Measurements from ENCODE around the gene LCP1. TPM values are rescaled to one million over a fixed set of nuclear protein-coding genes. Genes with fewer than 3 reads are reported as not detected.

Gene LCP1
- polyA plus RNA-seq, 2 donors: 3.1 to 7.6 TPM

DNA sequence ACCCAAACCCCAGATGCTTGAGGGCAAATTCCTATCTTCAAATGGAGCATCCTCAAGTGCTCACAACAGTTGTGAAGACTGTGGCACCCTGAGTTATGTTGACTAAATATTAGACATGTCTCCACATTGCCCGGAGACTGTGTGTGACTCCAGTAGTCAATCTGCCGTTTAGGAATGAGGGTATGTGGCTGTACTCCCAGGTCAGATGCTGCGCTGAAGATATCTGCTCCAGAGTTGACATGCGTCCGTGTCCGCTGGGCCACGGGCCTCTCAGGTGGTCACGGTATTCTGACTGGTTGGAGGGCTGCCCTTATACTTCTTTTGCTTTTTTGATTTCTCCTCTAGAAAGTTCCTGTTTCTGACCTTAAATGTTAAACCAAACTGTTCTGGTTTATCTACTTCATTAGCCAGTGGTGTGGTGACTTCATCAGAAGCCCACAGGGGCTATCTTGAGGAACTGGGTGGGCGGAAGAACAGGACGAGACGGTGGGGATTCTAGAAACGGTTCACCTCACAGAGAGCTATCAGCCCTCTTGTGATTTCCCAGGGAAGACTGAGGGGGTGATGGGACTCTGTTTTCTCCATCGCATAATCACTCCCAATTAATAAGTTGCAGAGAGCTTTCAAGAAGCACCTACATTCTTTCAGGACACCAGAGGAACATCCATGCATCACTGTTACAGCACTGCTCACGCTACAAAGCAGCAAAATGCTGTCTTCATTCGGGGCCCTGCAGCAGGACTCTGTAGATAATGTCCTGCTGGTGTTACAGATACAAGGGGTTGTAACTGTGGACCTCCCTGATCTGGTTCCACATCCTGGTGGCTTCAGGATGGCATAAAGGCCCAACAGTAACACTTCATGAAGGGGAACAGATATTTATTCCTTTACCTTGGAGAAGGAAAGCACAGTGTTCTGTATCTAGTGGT is 1.3 kb upstream of the LCP1 start:
- H3K36me3 ChIP-seq (ENCODE audit: control insufficient read depth in 2 of 2, insufficient read depth in 2 of 2, low read length in 1 of 2): no peaks in the 10 kb centered on the region
- H3K4me3 ChIP-seq (ENCODE audit: low read depth in 1 of 2, low read length in 2 of 2): no peak overlapping the region
- no peaks in the 10 kb centered on the region for H3K9me3 ChIP-seq (ENCODE audit: control insufficient read depth in 2 of 2, insufficient read depth in 1 of 2, low read depth in 1 of 2, low read length in 1 of 2)
- H3K27ac ChIP-seq (ENCODE audit: low read depth in 2 of 2, low read length in 1 of 2): peak overlapping the region in 1 of 2 donors; percentile 22
- no peaks in the 10 kb centered on the region for H3K27me3 ChIP-seq (ENCODE audit: control insufficient read depth in 1 of 2, insufficient read depth in 2 of 2, low read length in 2 of 2)
- H3K4me1 ChIP-seq (ENCODE audit: control insufficient read depth in 2 of 2, insufficient read depth in 2 of 2, low read length in 1 of 2): no peaks in the 10 kb centered on the region
- 66 to 74% methylated on average over 15 of the region's 15 CpGs for WGBS, 2 donors

GRCh38 chr13:46182491-46182877 is 507 bp upstream of the LCP1 start:
- Histone ChIP-seq H3K4me3 (ENCODE audit: low read depth in 1 of 2, low read length in 2 of 2) (no peak overlapping the region), H3K9me3 (ENCODE audit: control insufficient read depth in 2 of 2, insufficient read depth in 1 of 2, low read depth in 1 of 2, low read length in 1 of 2) (no peaks in the 10 kb centered on the region), H3K27me3 (ENCODE audit: control insufficient read depth in 1 of 2, insufficient read depth in 2 of 2, low read length in 2 of 2) (no peaks in the 10 kb centered on the region), H3K27ac (ENCODE audit: low read depth in 2 of 2, low read length in 1 of 2) (peak overlapping the region in 1 of 2 donors; percentile 1), H3K4me1 (ENCODE audit: control insufficient read depth in 2 of 2, insufficient read depth in 2 of 2, low read length in 1 of 2) (no peaks in the 10 kb centered on the region), H3K36me3 (ENCODE audit: control insufficient read depth in 2 of 2, insufficient read depth in 2 of 2, low read length in 1 of 2) (no peaks in the 10 kb centered on the region)
- 30 to 38% methylated on average over 2 of the region's 2 CpGs for WGBS, 2 donors

- 75 to 78% methylated on average over 5 of the region's 5 CpGs for WGBS, 2 donors
- Histone ChIP-seq H3K9me3 (ENCODE audit: control insufficient read depth in 2 of 2, insufficient read depth in 1 of 2, low read depth in 1 of 2, low read length in 1 of 2) (no peaks in the 10 kb centered on the region), H3K36me3 (ENCODE audit: control insufficient read depth in 2 of 2, insufficient read depth in 2 of 2, low read length in 1 of 2) (no peaks in the 10 kb centered on the region), H3K27me3 (ENCODE audit: control insufficient read depth in 1 of 2, insufficient read depth in 2 of 2, low read length in 2 of 2) (no peaks in the 10 kb centered on the region), H3K4me1 (ENCODE audit: control insufficient read depth in 2 of 2, insufficient read depth in 2 of 2, low read length in 1 of 2) (no peaks in the 10 kb centered on the region), H3K4me3 (ENCODE audit: low read depth in 1 of 2, low read length in 2 of 2) (no peak overlapping the region), H3K27ac (ENCODE audit: low read depth in 2 of 2, low read length in 1 of 2) (no peak overlapping the region)
Measured at GRCh38 chr13:46181377-46181839, 569 bp downstream of the LCP1 start.

GRCh38 chr13:46179969-46180763 is 1.8 kb downstream of the LCP1 start:
- Histone ChIP-seq H3K36me3 (ENCODE audit: control insufficient read depth in 2 of 2, insufficient read depth in 2 of 2, low read length in 1 of 2) (no peaks in the 10 kb centered on the region), H3K27ac (ENCODE audit: low read depth in 2 of 2, low read length in 1 of 2) (no peak overlapping the region), H3K4me3 (ENCODE audit: low read depth in 1 of 2, low read length in 2 of 2) (peak overlapping the region in 1 of 2 donors; percentile 23), H3K27me3 (ENCODE audit: control insufficient read depth in 1 of 2, insufficient read depth in 2 of 2, low read length in 2 of 2) (no peaks in the 10 kb centered on the region), H3K9me3 (ENCODE audit: control insufficient read depth in 2 of 2, insufficient read depth in 1 of 2, low read depth in 1 of 2, low read length in 1 of 2) (no peaks in the 10 kb centered on the region), H3K4me1 (ENCODE audit: control insufficient read depth in 2 of 2, insufficient read depth in 2 of 2, low read length in 1 of 2) (no peaks in the 10 kb centered on the region)
- WGBS, 2 donors: 55 to 60% methylated on average over 5 of the region's 5 CpGs

- H3K4me3 ChIP-seq (ENCODE audit: low read depth in 1 of 2, low read length in 2 of 2): no peak overlapping the region
- H3K27ac ChIP-seq (ENCODE audit: low read depth in 2 of 2, low read length in 1 of 2): no peak overlapping the region
- H3K36me3 ChIP-seq (ENCODE audit: control insufficient read depth in 2 of 2, insufficient read depth in 2 of 2, low read length in 1 of 2): no peaks in the 10 kb centered on the region
- WGBS, 2 donors: 47 to 59% methylated on average over 3 of the region's 3 CpGs
- H3K4me1 ChIP-seq (ENCODE audit: control insufficient read depth in 2 of 2, insufficient read depth in 2 of 2, low read length in 1 of 2): no peaks in the 10 kb centered on the region
- no peaks in the 10 kb centered on the region for H3K27me3 ChIP-seq (ENCODE audit: control insufficient read depth in 1 of 2, insufficient read depth in 2 of 2, low read length in 2 of 2)
- no peaks in the 10 kb centered on the region for H3K9me3 ChIP-seq (ENCODE audit: control insufficient read depth in 2 of 2, insufficient read depth in 1 of 2, low read depth in 1 of 2, low read length in 1 of 2)
Measured at GRCh38 chr13:46179491-46179908, 2.5 kb downstream of the LCP1 start.

DNA sequence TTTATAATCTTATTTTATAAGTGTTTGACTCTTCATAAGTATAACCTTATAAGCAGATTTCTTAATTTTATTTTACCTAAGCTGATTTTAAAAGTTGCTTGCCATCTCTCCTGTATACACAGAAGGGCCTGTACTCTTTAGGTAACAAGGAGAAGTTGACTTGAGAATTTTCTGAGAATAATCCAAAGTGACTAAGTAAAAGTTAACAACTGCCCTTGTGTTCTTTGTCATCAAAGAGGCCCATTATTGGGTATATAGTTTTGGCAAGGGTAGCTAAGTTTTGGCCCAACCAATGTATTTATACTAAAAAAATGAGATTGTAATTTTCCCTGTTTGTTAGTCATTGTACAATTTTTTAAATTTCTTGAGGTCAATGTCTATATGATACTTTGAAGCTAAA is 3.2 kb downstream of the LCP1 start:
- Histone ChIP-seq H3K27ac (ENCODE audit: low read depth in 2 of 2, low read length in 1 of 2) (no peak overlapping the region), H3K4me1 (ENCODE audit: control insufficient read depth in 2 of 2, insufficient read depth in 2 of 2, low read length in 1 of 2) (no peaks in the 10 kb centered on the region), H3K9me3 (ENCODE audit: control insufficient read depth in 2 of 2, insufficient read depth in 1 of 2, low read depth in 1 of 2, low read length in 1 of 2) (no peaks in the 10 kb centered on the region), H3K27me3 (ENCODE audit: control insufficient read depth in 1 of 2, insufficient read depth in 2 of 2, low read length in 2 of 2) (no peaks in the 10 kb centered on the region), H3K4me3 (ENCODE audit: low read depth in 1 of 2, low read length in 2 of 2) (no peak overlapping the region), H3K36me3 (ENCODE audit: control insufficient read depth in 2 of 2, insufficient read depth in 2 of 2, low read length in 1 of 2) (no peaks in the 10 kb centered on the region)

GRCh38 chr13:46178143-46178542 is 3.8 kb downstream of the LCP1 start:
- no peaks in the 10 kb centered on the region for H3K4me1 ChIP-seq (ENCODE audit: control insufficient read depth in 2 of 2, insufficient read depth in 2 of 2, low read length in 1 of 2)
- no peaks in the 10 kb centered on the region for H3K9me3 ChIP-seq (ENCODE audit: control insufficient read depth in 2 of 2, insufficient read depth in 1 of 2, low read depth in 1 of 2, low read length in 1 of 2)
- no peak overlapping the region for H3K4me3 ChIP-seq (ENCODE audit: low read depth in 1 of 2, low read length in 2 of 2)
- no peaks in the 10 kb centered on the region for H3K36me3 ChIP-seq (ENCODE audit: control insufficient read depth in 2 of 2, insufficient read depth in 2 of 2, low read length in 1 of 2)
- 63 to 67% methylated on average over 5 of the region's 5 CpGs for WGBS, 2 donors
- H3K27ac ChIP-seq (ENCODE audit: low read depth in 2 of 2, low read length in 1 of 2): no peak overlapping the region
- no peaks in the 10 kb centered on the region for H3K27me3 ChIP-seq (ENCODE audit: control insufficient read depth in 1 of 2, insufficient read depth in 2 of 2, low read length in 2 of 2)

GRCh38 chr13:46176756-46177155 is 5.2 kb downstream of the LCP1 start:
- 34 to 58% methylated on average over 3 of the region's 3 CpGs for WGBS, 2 donors
- no peaks in the 10 kb centered on the region for H3K27me3 ChIP-seq (ENCODE audit: control insufficient read depth in 1 of 2, insufficient read depth in 2 of 2, low read length in 2 of 2)
- H3K27ac ChIP-seq (ENCODE audit: low read depth in 2 of 2, low read length in 1 of 2): no peak overlapping the region
- no peak overlapping the region for H3K4me3 ChIP-seq (ENCODE audit: low read depth in 1 of 2, low read length in 2 of 2)
- no peaks in the 10 kb centered on the region for H3K36me3 ChIP-seq (ENCODE audit: control insufficient read depth in 2 of 2, insufficient read depth in 2 of 2, low read length in 1 of 2)
- no peaks in the 10 kb centered on the region for H3K4me1 ChIP-seq (ENCODE audit: control insufficient read depth in 2 of 2, insufficient read depth in 2 of 2, low read length in 1 of 2)
- no peaks in the 10 kb centered on the region for H3K9me3 ChIP-seq (ENCODE audit: control insufficient read depth in 2 of 2, insufficient read depth in 1 of 2, low read depth in 1 of 2, low read length in 1 of 2)

DNA sequence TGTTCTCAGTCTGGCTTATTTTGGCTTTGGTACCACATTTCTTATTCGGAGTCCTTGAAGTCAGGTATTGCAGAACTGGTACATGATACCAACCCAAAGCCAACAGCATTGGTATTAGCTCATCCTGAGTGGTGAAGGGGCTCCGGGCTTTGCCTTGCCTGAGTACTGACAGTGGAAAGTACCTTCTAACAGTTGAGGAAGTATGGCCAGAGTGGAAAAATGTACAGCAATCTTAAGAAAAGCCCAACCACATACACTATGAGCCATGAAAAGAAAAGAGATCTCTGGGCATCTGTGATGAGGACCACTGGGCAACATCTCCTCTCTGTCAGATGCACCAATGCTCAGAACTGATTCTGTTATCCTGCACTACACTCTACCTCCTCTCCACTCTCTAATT is 8.3 kb downstream of the LCP1 start:
- Histone ChIP-seq H3K4me3 (ENCODE audit: low read depth in 1 of 2, low read length in 2 of 2) (no peak overlapping the region), H3K36me3 (ENCODE audit: control insufficient read depth in 2 of 2, insufficient read depth in 2 of 2, low read length in 1 of 2) (no peaks in the 10 kb centered on the region), H3K27me3 (ENCODE audit: control insufficient read depth in 1 of 2, insufficient read depth in 2 of 2, low read length in 2 of 2) (no peaks in the 10 kb centered on the region), H3K4me1 (ENCODE audit: control insufficient read depth in 2 of 2, insufficient read depth in 2 of 2, low read length in 1 of 2) (peaks cover 0 to 2% of the 10 kb centered on the region in 2 donors), H3K27ac (ENCODE audit: low read depth in 2 of 2, low read length in 1 of 2) (no peak overlapping the region), H3K9me3 (ENCODE audit: control insufficient read depth in 2 of 2, insufficient read depth in 1 of 2, low read depth in 1 of 2, low read length in 1 of 2) (no peaks in the 10 kb centered on the region)
- 71 to 80% methylated on average over 2 of the region's 2 CpGs for WGBS, 2 donors
